ENCODE measurements around the gene WFDC1. TPM values are rescaled to one million over a fixed set of nuclear protein-coding genes. Genes with fewer than 3 reads are reported as not detected.

Gene WFDC1
- total RNA-seq, 3 donors from 2014 or later, result 0.16 to 3.3 (median 1.3) TPM

GRCh38 chr16:84252184-84252583, 42.5 kb upstream of the WFDC1 start:
- Histone ChIP-seq H3K4me1 (no peaks in the 10 kb centered on the region), H3K4me3 (no peak overlapping the region), H3K9me3 (peaks cover 0 to 5% of the 10 kb centered on the region in 2 donors), H3K27me3 (no peaks in the 10 kb centered on the region), H3K27ac (no peak overlapping the region), H3K36me3 (no peaks in the 10 kb centered on the region)
- intact Hi-C loops (cut with DNase I; ENCODE audit: low total_unique reads), result no loop called here
- DNase-seq (ENCODE audit: low spot score in 2 of 2), result no peak
- no peak for TF ChIP-seq CTCF (IDR thresholded peaks at IDR 0.05)
- TF ChIP-seq POLR2AphosphoS5 (IDR thresholded peaks at IDR 0.05), result no peak
- TF ChIP-seq POLR2A (IDR thresholded peaks at IDR 0.05), result no peak

GRCh38 chr16:84253173-84253572, 41.5 kb upstream of the WFDC1 start:
- no peak for TF ChIP-seq CTCF (IDR thresholded peaks at IDR 0.05)
- TF ChIP-seq POLR2A (IDR thresholded peaks at IDR 0.05), result no peak
- TF ChIP-seq POLR2AphosphoS5 (IDR thresholded peaks at IDR 0.05), result no peak
- intact Hi-C loops (cut with DNase I; ENCODE audit: low total_unique reads), result no loop called here
- no peak for DNase-seq (ENCODE audit: low spot score in 2 of 2)

GRCh38 chr16:84254062-84254461, 40.6 kb upstream of the WFDC1 start:
- Histone ChIP-seq H3K9me3 (peaks cover 0 to 5% of the 10 kb centered on the region in 2 donors), H3K4me1 (no peaks in the 10 kb centered on the region), H3K36me3 (no peaks in the 10 kb centered on the region), H3K27me3 (no peaks in the 10 kb centered on the region), H3K4me3 (no peak overlapping the region), H3K27ac (no peak overlapping the region)
- TF ChIP-seq CTCF (IDR thresholded peaks at IDR 0.05), result no peak
- no peak for TF ChIP-seq POLR2AphosphoS5 (IDR thresholded peaks at IDR 0.05)
- no peak for TF ChIP-seq POLR2A (IDR thresholded peaks at IDR 0.05)
- intact Hi-C loops (cut with DNase I; ENCODE audit: low total_unique reads), result no loop called here
- DNase-seq (ENCODE audit: low spot score in 2 of 2), result no peak

More at GRCh38 chr16:84253173-84253572, 41.5 kb upstream of the WFDC1 start:
- Histone ChIP-seq H3K27ac (no peak overlapping the region), H3K4me3 (no peak overlapping the region), H3K27me3 (no peaks in the 10 kb centered on the region), H3K36me3 (no peaks in the 10 kb centered on the region), H3K4me1 (no peaks in the 10 kb centered on the region), H3K9me3 (peaks cover 0 to 5% of the 10 kb centered on the region in 2 donors)

GRCh38 chr16:84255050-84255810, 39.4 kb upstream of the WFDC1 start:
- intact Hi-C loops (cut with DNase I; ENCODE audit: low total_unique reads), result no loop called here
- H3K27me3 ChIP-seq, result no peaks in the 10 kb centered on the region
- H3K4me3 ChIP-seq, result no peak overlapping the region
- TF ChIP-seq POLR2AphosphoS5 (IDR thresholded peaks at IDR 0.05), result no peak
- no peak for TF ChIP-seq CTCF (IDR thresholded peaks at IDR 0.05)
- TF ChIP-seq POLR2A (IDR thresholded peaks at IDR 0.05), result no peak
- no peaks in the 10 kb centered on the region for H3K4me1 ChIP-seq
- H3K27ac ChIP-seq, result no peak overlapping the region
- no peak for DNase-seq (ENCODE audit: low spot score in 2 of 2)
- no peaks in the 10 kb centered on the region for H3K36me3 ChIP-seq
- H3K9me3 ChIP-seq, result peaks cover 0 to 5% of the 10 kb centered on the region in 2 donors

- Histone ChIP-seq H3K27me3 (peaks cover 0 to 6% of the 10 kb centered on the region in 2 donors), H3K36me3 (no peaks in the 10 kb centered on the region), H3K4me3 (no peak overlapping the region), H3K4me1 (no peaks in the 10 kb centered on the region), H3K27ac (no peak overlapping the region), H3K9me3 (peaks cover 0 to 5% of the 10 kb centered on the region in 2 donors)
- TF ChIP-seq POLR2AphosphoS5 (IDR thresholded peaks at IDR 0.05) (no peak), CTCF (IDR thresholded peaks at IDR 0.05) (no peak), POLR2A (IDR thresholded peaks at IDR 0.05) (no peak)
- intact Hi-C loops (cut with DNase I; ENCODE audit: low total_unique reads), result no loop called here
- no peak for DNase-seq (ENCODE audit: low spot score in 2 of 2)
Measured at GRCh38 chr16:84258266-84258665, 36.4 kb upstream of the WFDC1 start.
